HG02852 (cell line): ENCODE data around the gene ANKDD1A.

ENCODE experiments used
- ATAC-seq: cut with Tn5 transposase; IDR thresholded peaks from one replicate; pipeline ENCODE4 v1.9.1; 2021; ENCODE audit warnings: mild to moderate bottlenecking, moderate library complexity; ENCODE audit not compliant: unreplicated experiment

The ANKDD1A gene

GRCh38 chr15:64911311-64912186 is at the start of gene ANKDD1A:
ANKDD1A (plus strand) TSS chr15:64911902; CDS start chr15:64911931, 29 bp downstream.
- no peak for ATAC-seq

GRCh38 chr15:64861960-64862359 is 49.7 kb upstream of the ANKDD1A start:
- ATAC-seq: no peak

- ATAC-seq: no peak
These were observed 49.3 kb upstream of the ANKDD1A start for GRCh38 chr15:64862408-64862807.

GRCh38 chr15:64864068-64864467 is 47.6 kb upstream of the ANKDD1A start:
- no peak for ATAC-seq

GRCh38 chr15:64865126-64865997 is 46.3 kb upstream of the ANKDD1A start:
- no peak for ATAC-seq

GRCh38 chr15:64865998-64866520 is 45.6 kb upstream of the ANKDD1A start:
- ATAC-seq: no peak

- no peak for ATAC-seq
These were observed 42.2 kb upstream of the ANKDD1A start for GRCh38 chr15:64869501-64869900.

GRCh38 chr15:64870353-64870752 is 41.3 kb upstream of the ANKDD1A start:
- ATAC-seq: no peak

GRCh38 chr15:64875641-64876223 is 36.0 kb upstream of the ANKDD1A start:
- no peak for ATAC-seq

GRCh38 chr15:64877435-64877834 is 34.3 kb upstream of the ANKDD1A start:
- no peak for ATAC-seq

GRCh38 chr15:64878705-64879104 is 33.0 kb upstream of the ANKDD1A start:
- no peak for ATAC-seq

GRCh38 chr15:64883100-64883581 is 28.6 kb upstream of the ANKDD1A start:
- ATAC-seq: peak; percentile 72

GRCh38 chr15:64883997-64884511 is 27.6 kb upstream of the ANKDD1A start:
- ATAC-seq: peak; percentile 60

- no peak for ATAC-seq
These were observed 27.0 kb upstream of the ANKDD1A start for GRCh38 chr15:64884679-64885078.

GRCh38 chr15:64888336-64888735 is 23.4 kb upstream of the ANKDD1A start:
- no peak for ATAC-seq

GRCh38 chr15:64891561-64891960 is 20.1 kb upstream of the ANKDD1A start:
- no peak for ATAC-seq

- ATAC-seq: no peak
These were observed 18.8 kb upstream of the ANKDD1A start for GRCh38 chr15:64892847-64893403.

- ATAC-seq: peak; percentile 66
These were observed 18.0 kb upstream of the ANKDD1A start for GRCh38 chr15:64893481-64894394.

GRCh38 chr15:64894395-64895056 is 17.2 kb upstream of the ANKDD1A start:
- ATAC-seq: peak; percentile 29
